22Rv1 (cell line): ENCODE measurements around the gene ZNF22.

Source experiments
- H3K27ac ChIP-seq: fragments of 450-650 bp; 2 replicates; pipeline ENCODE4 v1.5.1; 2017
- ZFX ChIP-seq: fragments of 450-650 bp; IDR thresholded peaks from 2 replicates; pipeline ENCODE4 v1.6.1; 2017; ENCODE audit warnings: antibody characterized with exemption, borderline replicate concordance
- TF ChIP-seq, protein P1 (sequence below): fragments of 450-650 bp; IDR thresholded peaks from 2 replicates; pipeline ENCODE4 v1.5.1; 2017; ENCODE audit warnings: mild to moderate bottlenecking

Gene ZNF22

DNA sequence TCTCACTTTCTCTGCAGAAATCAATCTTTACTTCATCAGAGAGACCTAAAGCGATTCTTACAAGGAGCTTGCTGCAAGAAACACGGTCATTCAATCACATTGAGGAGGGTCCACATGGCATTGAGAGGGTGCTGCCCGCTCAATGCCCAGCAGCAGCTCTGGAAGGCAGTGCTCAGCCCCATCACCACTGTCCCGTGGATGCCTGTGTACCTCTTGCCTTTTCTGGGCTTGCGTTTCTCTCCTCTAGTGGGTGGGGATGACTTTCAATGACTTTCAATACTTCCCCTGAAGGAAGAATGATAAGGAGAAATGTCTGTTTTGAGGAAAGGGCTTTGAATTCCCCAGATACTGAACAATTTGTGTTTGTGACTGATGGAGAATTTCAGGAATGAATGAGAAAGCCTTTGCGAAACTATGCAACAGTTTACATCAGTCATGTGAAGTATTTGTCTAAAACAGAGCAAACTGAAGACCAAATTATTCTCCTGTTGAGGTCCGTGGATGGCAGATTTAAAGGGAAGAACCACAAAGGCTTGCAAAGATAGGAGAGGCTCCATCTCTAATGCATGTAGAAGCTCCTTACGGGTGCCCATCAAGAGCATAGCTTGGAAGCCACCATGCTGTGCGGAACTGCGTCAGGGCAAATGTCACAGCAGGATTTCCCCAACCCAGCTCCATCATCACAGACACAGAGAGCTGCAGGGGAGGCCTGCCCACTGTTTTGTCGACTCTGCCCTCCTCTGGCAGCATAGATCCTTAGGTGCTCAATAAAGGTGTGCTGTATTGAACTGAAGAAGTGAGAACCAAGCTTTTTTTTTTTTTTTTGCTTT is 6.6 kb upstream of the ZNF22 start:
- no peak overlapping the region for H3K27ac ChIP-seq
- TF ChIP-seq, protein P1, sequence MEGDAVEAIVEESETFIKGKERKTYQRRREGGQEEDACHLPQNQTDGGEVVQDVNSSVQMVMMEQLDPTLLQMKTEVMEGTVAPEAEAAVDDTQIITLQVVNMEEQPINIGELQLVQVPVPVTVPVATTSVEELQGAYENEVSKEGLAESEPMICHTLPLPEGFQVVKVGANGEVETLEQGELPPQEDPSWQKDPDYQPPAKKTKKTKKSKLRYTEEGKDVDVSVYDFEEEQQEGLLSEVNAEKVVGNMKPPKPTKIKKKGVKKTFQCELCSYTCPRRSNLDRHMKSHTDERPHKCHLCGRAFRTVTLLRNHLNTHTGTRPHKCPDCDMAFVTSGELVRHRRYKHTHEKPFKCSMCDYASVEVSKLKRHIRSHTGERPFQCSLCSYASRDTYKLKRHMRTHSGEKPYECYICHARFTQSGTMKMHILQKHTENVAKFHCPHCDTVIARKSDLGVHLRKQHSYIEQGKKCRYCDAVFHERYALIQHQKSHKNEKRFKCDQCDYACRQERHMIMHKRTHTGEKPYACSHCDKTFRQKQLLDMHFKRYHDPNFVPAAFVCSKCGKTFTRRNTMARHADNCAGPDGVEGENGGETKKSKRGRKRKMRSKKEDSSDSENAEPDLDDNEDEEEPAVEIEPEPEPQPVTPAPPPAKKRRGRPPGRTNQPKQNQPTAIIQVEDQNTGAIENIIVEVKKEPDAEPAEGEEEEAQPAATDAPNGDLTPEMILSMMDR = no peak
- no peak for TF ChIP-seq ZFX

DNA sequence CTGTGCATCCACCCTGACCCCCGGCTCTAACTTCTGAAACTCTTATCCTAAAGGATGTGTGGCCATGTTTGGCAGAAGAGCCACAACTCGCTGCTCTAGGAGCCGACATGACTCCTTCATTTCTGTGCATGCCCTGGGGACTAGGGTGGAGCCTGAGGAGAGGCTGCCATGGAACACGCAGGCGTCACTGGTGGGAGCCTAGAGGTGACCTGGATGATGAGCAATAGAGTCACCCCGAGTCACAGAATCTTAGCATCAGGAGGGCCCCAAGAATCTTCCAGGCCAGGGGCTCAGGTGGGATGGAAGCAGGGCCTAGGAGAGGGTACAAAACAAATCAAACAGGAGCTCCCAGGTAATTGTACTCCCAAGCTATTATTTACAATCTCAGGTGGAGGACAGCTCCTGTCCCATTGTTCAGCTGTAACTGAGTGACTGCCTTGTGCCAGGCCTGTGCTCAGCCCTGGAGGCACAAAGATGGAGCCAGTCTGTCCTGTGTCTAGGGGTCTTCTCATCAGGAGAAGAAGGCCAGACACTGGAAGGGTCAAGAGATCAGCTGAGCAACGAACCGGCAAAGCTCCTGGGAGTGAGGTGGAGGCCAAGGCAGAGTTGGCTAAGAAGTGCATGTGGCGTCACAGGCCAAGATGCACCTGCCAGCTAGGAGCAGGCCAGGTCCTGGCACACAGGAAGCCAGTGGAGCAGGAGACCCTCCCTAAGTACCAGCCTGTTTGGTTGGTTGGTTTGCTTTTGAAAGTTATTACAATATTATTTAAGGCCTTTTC is 5.8 kb upstream of the ZNF22 start:
- TF ChIP-seq, protein P1 = no peak
- no peak for TF ChIP-seq ZFX
- H3K27ac ChIP-seq = no peak overlapping the region

DNA sequence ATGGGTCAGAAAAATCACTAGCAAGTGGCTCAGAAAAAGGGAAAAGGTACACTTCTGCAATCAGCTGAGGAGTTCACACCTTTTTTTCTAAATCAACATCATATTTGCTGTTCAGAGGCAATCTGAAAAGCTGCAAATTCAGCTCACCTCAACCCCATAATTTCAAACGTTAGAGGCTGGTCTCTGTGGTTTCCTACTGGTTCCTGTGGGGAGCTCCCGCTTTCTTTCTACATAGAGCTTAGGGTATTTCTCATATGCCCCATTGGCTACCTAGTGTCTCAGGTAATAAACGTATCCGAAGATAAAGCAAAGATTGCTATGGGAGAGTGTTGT is 5.2 kb upstream of the ZNF22 start:
- TF ChIP-seq, protein P1 = no peak
- TF ChIP-seq ZFX = no peak
- no peak overlapping the region for H3K27ac ChIP-seq

DNA sequence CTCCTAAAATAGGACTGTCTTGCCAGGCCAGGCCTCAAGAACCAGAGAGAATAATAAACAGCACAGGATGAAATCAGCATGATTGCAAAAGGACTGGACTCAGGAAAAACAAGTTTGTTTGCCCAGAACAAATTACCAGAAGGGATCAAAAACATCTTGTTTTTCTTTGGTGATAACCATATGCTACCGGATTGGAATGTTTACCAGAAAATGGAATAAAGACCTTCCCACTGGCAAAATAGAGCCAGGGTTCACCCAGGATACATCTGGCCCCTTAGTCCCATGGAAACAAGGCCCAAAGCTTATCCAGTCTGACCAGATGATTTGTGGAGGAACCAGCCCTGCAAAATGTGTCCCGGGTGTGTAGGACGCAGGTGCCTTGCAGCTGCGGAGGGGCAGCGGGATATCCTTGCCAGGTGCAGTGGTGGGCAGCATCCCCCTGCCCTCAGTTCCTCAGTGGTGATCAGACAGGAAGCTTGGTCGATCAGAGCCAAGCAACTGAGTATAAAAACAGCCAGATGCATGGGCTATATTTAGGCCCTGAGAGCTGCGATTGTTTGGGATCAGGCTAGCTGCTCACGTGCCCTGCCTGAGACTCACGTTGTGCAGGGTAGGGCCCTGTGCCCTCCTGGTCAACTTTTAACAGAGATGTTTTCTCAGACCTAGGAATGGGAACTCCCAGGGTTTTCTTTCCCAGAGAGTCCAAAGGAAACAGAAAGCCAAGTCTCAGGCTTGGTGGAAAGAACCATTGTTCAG is 4.6 kb upstream of the ZNF22 start:
- TF ChIP-seq, protein P1 = no peak
- TF ChIP-seq ZFX = no peak
- H3K27ac ChIP-seq = no peak overlapping the region

DNA sequence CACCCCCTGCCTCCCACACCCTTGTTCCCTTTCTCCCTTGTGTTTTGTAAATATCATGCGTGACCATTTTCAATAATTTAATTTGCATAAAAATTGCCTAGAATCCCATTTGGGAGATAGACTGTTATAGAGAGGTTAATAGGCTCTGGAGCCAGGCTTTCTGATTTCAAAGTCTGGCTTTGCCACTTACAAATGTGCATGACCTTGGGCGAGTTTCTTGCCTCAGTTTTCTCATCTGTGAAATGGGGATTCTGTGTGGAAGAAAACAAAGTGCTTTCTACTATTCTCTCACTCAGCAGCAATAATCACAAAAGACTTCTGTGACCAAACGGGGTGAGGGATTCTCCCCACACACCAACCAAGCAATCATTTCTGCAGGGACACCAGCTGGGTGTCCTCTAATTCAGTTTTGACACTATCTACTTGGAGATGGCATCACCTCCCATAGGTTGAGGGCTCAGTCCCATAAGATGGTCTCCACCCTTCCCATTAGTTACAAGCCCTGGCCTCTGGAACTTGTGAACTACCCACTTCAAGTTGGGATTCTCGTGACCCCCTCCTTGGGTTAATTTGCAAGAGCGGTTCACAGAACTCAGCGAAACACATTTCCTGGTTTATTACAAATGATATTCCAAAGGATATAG is 3.5 kb upstream of the ZNF22 start:
- H3K27ac ChIP-seq = no peak overlapping the region
- no peak for TF ChIP-seq ZFX
- TF ChIP-seq, protein P1 = no peak

DNA sequence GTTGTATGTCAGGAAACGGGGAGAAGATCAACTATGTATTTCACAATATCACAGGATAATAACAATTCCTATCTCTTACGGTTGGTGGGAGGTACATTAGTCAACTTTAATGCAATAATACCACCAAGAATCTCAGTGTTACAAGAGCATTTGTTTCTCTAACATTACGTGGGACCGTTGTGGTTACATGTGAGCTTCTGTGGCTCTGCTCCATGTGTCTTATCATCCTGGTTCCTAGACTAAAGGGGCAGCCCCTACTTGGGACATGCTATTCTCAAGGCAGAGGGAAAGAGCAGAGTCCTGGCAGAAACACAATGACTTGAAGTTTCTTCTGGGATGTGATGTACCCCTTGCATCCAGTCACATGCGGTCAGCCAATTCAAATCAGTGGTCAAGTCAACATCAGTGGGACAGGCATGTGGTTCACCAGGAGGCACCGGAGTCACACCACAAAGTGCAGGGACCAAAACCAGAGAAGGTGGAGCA is 2.5 kb upstream of the ZNF22 start:
- H3K27ac ChIP-seq = no peak overlapping the region

More for the DNA sequence above, 2.5 kb upstream of the ZNF22 start:
- TF ChIP-seq, protein P1 = no peak
- TF ChIP-seq ZFX = no peak
